H1 (cell line): ENCODE measurements around the gene ERVW-1. TPM values are rescaled to one million over a fixed set of nuclear protein-coding genes. Genes with fewer than 3 reads are reported as not detected.

Experiments
- EGR1 ChIP-seq: IDR thresholded peaks from 2 replicates; pipeline ENCODE4 v1.6.1; 2011; ENCODE audit warnings: low read depth, low read length, borderline replicate concordance
- SIN3A ChIP-seq, 2 experiments: IDR thresholded peaks in 1 of 2; conservative IDR thresholded peaks in 1 of 2; 2 replicates each; pipeline ENCODE4 v1.6.1; 2011 to 2012; ENCODE audit warnings: low read length in 2 of 2, improper control_type of control experiment in 1 of 2, low read depth in 1 of 2, mild to moderate bottlenecking in 1 of 2
- polyA plus RNA-seq, 7 experiments: library from polyadenylated mRNA; depleted of rRNA in 3 of 7; stranded (reverse) in 5 of 7; unstranded in 2 of 7; fragments of >200 nt in 5 of 7; fragments of 200-250 nt in 2 of 7; gene quantifications; 1 replicate in 5 of 7; 2 replicates in 1 of 7; 4 replicates in 1 of 7; pipeline versions ENCODE4 v1.2.1 to v1.2.3, GENCODE V29; 2011 to 2013; ENCODE audit warnings: missing spikeins in 2 of 7, mixed read lengths in 2 of 7
- total RNA-seq: library from RNA; stranded (reverse); fragmentation: NEBNext Ultra II Directional; extraction: Animal tissue kit (Norgen Biotek cat#: 25700); gene quantifications from 2 replicates; pipeline ENCODE4 v1.2.1, GENCODE V29; 2021
- TF ChIP-seq, protein P1 (sequence below): IDR thresholded peaks from 2 replicates; pipeline ENCODE4 v1.6.1; 2012; ENCODE audit warnings: low read length, inconsistent platforms

Gene ERVW-1
- total and polyA plus RNA-seq, 2 of the 8 experiments (the other 6 are each of a cell fraction or from before 2014, with no cell fraction given): 0.08 TPM; not detected in 1

GRCh38 chr7:92496876-92497275, 19.1 kb upstream of the ERVW-1 start (continued):
- TF ChIP-seq, protein P1, sequence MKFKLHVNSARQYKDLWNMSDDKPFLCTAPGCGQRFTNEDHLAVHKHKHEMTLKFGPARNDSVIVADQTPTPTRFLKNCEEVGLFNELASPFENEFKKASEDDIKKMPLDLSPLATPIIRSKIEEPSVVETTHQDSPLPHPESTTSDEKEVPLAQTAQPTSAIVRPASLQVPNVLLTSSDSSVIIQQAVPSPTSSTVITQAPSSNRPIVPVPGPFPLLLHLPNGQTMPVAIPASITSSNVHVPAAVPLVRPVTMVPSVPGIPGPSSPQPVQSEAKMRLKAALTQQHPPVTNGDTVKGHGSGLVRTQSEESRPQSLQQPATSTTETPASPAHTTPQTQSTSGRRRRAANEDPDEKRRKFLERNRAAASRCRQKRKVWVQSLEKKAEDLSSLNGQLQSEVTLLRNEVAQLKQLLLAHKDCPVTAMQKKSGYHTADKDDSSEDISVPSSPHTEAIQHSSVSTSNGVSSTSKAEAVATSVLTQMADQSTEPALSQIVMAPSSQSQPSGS: no peak
- no peak for TF ChIP-seq EGR1
- TF ChIP-seq SIN3A (conservative IDR thresholded peaks at IDR 0.05 in 1 of 2, IDR thresholded peaks at IDR 0.05 in 1 of 2; ENCODE audit: low read depth in 1 of 2, low read length in 2 of 2): no peak
- TF ChIP-seq, all 59 proteins: peak for 0
